ENCODE data around the gene KCTD13.

GRCh38 chr16:29963021-29963743 lies 37.2 kb upstream of the KCTD13 start:
- TF ChIP-seq CTCF (IDR thresholded peaks at IDR 0.05): no peak
- no peak for TF ChIP-seq POLR2AphosphoS5 (IDR thresholded peaks at IDR 0.05)
- no peak for TF ChIP-seq POLR2A (IDR thresholded peaks at IDR 0.05; ENCODE audit: low read depth)
- TF ChIP-seq EP300 (IDR thresholded peaks at IDR 0.05): no peak
